GM18868 (cell line): Measurements from ENCODE around the gene ZNF775.

Experiments
- ATAC-seq: cut with Tn5 transposase; IDR thresholded peaks from one replicate; pipeline ENCODE4 v1.9.1; 2021; ENCODE audit warnings: mild to moderate bottlenecking, moderate library complexity; ENCODE audit not compliant: unreplicated experiment

The ZNF775 gene

DNA sequence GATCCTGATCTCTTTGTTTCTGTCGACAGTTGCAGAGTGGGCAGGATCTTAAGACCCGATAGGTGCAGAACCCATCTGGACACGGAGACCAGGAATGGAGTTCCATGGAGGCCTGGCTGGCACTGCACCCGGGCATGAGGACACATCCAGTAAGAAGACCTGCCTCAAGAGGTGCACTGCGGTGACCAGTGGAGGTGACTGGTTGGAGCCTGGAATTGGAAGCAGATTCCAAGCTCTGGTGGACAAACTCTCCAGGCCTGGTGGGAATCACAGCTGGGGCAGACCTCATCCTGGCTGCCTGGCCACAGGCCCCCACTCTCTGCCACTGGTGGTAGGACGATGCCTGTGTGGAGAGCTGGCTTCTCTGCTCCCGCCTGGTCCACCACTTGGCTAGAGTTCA lies 31.0 kb downstream of the ZNF775 start:
- ATAC-seq: no peak

DNA sequence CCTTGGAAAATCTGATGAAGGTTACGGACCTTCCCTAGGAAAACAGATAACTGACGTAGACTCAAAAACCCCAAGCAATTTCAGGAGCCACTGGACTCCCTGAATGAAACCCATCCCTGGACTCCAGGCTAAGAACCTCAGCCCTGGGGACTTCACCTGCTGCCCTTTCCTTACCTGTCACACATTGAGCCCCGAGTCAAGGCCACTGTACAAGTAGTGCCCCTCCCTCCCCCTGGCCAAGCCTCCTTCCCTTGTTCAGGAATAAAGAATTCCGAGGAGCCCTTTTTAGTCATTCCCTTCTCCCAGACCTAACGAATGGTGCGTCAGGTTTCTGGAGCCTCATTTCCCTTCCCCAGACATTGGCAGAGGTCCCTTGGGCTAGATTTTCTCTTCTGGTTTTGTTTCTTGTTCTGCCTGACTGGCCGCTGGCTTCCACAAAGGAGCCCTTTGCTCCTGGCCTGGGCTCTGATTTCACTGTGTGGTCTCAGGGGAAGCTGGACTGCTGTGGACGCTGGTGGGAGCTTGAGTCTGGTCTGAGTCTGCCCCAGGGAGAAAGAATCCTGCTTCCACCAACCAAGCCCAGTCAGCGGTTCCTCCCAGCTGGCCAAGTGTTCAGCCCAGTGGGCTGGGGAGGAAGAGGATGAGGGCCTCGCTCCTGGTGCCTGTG lies 31.7 kb downstream of the ZNF775 start:
- ATAC-seq: no peak

DNA sequence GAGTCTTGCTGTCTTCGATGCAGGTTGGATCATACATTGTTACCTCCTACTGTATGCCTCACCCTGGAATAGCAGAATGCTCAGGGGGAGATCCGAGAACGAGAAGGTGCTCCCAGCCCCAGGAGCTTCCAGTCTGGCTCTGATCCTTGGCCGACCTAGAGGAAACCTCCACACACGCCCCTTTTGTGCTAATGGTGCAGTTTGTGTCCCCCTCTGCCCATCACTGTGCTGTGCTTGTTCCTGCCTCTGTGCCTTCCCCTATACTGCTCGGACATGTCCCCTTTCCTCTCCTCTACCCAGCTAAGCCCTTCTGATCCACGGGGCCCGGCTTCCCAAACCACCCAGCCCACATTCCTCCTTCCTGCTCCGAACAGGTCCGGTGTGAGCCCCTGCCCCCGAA lies 32.5 kb downstream of the ZNF775 start:
- no peak for ATAC-seq

DNA sequence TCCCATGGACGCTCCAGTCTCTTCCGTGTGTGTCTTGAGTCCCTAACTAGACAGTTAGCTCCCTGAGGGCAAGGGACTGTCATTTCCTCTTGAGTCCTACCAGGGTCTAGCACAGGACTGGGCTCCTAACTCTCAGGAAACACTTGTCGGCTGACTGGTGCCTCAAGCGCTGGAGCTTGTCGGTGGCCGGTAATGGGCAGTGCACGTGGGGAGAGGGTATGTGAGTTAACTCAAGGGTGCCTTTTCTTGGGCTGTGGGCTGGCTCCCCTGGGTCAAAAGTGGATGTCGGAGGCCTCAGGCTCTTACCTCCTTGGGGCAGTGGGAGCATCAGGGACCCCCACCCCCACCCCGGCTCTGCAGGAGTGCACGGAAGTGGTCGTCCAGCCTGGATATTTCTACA lies 32.9 kb downstream of the ZNF775 start:
- no peak for ATAC-seq

DNA sequence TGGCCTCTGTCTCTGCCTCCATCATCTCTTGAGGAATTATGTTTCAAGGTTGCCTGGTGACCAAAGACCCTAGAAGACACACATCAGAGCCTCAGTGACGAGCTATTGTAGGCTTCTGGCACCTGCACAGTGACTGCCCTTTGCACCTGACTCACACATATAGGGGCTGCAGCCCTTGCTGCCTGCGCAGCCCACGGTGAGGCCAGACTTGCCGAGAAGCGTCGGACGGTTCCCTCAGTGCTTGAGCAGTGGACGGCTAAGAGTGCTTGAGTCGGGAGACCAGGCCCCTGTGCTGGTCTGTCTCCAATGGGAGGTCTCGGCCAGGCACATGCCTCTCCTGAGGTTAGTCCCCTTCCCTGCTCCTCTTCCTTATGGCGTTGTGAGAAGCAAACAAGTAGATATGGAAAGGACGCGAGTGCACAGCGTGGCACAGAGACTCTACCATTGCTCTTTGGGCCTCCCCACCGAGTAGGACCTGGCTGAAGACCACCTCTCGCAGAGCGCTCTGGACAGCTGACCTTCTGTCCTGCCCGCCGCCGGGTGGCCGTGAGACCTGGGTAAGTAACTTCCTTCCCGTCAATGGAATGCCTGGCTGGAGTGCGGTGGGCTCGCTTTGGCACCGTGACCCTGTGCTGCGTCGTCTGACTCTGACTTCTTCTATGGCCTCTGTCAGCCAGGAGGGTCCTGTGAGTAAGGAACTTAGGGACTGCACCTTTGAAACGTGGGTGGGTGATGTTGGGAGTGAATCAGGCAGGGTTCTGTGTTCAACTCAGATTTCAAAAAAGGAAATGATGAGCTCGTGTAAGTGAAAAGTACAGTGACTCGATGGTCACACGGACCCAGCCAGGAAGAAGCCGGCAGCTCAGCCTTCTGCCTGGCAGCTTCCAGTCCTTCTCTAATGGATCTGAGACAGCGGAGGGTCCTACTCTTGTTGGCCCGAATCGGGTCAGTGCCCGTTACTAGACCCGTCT lies 33.7 kb downstream of the ZNF775 start:
- ATAC-seq: no peak

DNA sequence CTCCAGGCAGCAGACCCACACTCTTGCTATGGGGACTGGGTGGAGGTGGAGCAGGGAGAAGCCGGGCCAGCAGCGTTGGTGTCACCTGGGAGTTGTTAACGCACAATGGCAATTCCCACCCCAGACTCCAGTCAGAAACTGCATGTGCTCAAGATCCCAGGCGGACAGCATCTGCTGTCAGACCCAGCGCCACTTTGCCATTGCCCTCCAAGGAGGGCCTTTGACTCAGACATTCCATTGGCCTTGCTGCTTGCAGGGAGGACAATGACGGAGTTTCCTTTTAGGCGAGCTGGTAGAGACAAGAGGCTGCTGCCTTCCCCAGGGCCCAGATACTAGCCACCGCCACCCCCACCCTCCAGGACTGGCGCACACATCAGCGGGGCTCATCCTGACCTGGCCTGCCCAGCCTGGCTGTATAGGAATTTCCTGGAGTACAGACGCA lies 34.5 kb downstream of the ZNF775 start:
- ATAC-seq: no peak

DNA sequence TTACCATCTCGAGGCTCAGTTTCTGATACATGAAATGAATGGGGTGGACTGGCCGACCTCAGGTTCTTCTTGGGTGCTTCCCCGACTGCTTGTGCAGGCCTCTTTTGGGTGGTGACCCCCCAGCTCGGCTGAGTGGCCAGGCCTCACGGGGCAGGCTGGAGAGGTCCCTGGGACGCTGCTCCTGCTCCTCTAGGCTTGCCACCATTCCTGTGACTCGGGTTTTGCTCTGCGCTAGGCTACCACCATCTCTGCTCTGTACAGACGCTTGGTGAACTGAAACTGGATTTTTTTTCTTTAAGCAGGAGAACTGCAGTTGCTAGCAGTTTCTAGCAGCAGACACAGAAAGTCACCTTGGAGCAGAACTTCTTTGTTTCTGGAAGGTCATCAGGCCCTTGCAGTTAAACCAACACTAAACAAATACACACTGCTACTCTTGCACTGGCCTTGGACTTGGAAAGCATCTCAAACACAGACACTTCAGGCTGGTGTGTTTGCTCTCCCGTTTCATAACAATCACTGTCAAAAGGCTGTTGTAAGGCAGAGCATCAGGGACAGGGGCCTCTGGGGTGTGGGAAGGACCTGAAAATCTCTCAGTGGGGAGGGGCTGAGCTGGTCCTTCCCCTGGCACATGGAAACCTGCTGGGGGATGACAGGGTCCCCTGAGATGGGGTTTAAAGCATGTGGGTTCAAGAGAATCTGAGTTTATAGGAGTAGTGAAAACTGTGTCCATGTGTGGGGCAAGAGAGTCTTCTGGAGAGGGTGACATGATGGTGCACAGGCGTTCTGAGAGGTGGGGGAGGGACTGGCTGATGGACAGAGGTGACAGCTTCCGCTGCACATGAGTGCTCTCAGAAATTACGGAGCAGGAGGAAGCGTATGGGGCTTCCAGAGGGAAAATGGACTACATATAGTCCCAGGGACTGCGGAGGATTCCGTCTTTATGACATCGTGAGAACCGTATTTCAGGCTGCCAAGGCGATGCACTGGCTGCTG lies 36.3 kb downstream of the ZNF775 start:
- ATAC-seq: no peak

DNA sequence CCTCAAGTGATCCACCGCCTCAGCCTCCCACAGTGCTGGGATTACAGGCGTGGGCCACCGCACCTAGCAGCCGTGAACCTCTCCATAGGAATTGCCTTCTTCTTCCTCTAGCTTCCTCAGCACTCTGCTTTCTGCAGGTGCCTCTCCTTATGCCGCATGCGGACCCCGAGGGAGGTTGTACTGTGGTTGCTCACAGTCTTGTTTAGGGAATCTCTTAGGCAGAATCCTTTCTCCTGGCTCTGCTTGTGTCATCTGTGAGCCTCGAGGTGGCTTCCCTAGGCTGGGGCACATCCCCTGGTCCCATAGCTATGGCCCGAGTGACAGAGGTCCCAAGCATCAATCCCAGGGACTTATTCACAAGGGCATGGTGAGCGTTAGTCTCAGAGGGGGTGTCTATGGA lies 38.1 kb downstream of the ZNF775 start:
- ATAC-seq: no peak

DNA sequence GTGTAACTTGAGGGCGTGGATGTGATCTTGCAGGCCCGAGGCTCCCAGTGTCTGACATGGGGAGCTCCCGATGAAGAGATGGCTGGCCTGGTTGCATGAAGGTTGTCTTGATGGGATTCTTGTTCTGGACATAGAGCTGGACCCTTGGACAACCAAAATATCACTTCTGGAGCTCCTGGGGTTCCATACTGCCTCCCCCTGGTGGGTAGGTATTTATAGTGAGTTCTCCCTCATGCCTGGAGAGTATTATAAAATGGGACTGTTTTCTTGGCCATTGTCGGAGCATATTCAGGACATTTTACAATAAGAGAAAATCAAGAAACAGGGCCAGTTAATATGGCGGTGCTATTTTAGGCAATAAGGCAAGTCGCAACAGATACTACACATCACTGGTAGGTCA lies 38.7 kb downstream of the ZNF775 start:
- no peak for ATAC-seq

DNA sequence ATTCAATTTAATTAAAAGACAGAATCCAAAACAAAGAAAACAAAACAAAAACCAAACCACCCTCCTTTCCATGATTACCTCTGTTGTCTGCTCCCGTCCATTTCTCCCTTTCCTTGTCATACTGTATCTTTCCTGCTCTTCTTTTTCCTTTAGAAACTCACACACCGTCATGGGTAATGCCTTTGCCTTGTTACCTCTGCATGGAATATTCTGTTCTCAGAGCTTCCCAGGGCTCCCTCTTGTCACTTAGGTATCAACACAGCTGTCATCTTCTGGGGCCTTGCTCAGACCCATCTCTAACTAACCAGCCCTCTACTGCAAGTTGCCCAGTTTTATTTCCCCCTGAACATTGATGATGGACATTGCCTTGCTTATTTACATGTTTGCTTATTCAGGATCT lies 41.1 kb downstream of the ZNF775 start:
- ATAC-seq: no peak

DNA sequence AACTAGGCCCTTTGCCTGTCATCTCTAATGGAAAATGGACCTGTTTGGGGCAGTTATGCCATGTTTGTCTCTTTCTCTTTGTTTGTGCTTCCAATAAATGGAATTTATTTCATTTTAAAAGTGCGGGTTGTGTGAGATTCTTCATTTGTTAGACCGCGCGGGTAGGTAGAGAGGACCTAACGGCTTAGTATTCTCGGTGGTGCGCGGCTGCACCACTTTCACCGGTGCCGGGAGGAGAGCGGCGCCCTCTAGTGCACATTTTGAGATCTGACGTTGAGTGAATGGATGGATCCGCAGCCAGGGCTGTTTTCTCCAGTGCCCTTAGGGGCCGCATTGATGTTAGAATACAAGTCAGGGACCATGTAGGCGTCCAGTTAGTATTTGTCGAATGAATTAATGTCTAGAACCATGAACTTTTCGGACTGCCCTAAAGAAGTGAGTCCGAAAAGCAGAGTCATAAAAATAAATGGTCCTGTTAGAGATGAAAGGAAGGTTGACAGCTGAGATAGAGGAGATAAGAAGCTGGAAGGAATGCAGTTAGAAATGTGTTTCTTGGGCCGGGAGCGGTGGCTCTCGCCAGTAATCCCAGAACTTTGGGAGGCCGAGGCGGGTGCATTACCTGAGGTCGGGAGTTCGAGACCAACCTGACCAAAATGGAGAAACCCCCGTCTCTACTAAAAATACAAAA lies 42.0 kb downstream of the ZNF775 start:
- ATAC-seq: peak; percentile 97

DNA sequence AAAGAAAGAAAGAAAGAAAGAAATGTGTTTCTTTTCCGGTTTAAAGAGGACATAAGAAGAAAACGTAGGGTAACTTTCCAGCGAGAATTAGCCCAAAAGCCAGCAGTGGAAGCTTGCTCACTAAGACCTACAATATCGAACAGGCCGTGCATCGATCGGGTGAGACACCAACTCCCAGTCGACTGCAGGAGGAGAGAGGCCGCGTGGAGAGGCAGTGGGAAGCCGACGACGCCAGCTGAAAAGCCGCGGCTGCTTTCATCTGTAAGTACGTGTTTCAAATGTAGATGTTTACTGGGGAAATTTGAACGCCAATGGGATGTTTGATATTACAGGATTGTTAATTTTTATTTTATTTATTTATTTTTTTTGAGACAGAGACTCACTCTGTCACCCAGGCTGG lies 42.7 kb downstream of the ZNF775 start:
- no peak for ATAC-seq

DNA sequence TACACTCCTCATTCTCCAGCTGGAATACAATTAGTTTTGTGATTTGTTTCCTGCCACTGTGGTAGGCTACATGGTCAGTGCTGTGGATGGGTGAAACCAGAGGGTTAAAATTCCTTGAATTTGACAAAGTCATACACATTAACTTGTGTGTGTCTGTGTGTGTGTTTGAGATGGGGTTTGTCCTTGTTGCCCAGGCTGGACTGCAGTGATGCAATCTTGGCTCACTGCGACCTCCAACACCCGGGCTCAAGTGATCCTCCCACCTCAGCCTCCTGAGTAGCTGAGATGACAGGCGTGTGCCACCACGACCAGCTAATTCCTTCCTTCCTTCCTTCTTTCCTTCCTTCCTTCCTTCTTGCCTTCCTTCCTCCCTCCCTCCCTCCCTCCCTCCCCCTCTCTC lies 46.5 kb downstream of the ZNF775 start:
- ATAC-seq: no peak

DNA sequence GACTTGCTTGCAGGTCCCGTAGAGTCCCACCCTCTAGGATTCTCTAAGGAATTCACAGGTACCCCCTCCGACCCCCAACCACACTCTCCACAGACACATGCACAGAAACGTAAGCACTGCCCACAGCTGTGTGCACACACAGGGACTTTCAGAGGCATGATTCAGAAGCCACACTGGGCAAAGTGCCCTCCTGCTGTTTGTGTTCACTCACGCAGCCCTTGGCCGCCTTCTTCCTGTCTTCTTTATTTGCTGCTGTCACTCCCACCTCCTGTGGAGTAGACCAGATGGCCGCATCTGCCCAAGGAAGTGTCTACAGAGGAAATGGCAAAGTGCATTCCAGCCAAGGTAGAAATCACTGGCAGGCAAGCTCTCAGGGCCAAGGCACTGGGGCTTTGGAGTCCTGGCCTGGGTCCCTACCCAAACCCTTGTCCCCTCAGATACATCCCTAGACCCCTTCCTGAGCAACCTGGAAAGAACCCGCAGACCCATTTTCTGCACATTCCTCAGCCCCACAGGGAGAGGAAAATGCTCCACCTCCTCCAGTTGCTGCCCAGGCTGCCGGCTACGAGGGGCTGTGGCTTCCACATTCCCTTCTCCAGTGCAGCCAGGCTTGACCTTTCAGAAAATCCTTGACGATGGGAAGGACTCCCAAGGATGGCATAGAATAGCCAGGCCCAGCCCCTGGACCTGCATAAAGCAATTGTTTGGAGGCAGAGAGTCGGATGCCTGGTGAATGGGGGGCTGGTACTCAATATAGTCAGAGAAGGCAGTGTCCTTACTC lies 49.7 kb downstream of the ZNF775 start:
- peak; percentile 68 for ATAC-seq

DNA sequence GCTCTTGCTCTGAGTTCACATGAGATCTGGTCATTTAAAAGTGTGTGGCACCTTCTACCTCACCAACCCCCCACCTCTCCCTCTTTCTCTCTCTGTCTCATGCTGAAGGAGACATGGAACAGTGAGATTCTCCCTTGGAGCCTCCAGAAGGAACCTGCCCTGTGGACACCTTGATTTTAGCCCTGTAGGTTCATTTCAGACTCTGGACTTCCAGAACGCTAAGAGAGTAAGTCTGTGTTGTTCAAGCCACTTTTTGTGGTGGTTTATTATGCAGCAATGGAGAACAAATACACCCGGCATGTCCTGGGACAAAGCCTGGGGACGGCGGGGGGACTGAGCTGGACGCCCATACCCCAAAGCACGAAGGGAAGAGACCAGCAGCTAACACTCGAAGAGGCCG lies 50.6 kb downstream of the ZNF775 start:
- no peak for ATAC-seq

DNA sequence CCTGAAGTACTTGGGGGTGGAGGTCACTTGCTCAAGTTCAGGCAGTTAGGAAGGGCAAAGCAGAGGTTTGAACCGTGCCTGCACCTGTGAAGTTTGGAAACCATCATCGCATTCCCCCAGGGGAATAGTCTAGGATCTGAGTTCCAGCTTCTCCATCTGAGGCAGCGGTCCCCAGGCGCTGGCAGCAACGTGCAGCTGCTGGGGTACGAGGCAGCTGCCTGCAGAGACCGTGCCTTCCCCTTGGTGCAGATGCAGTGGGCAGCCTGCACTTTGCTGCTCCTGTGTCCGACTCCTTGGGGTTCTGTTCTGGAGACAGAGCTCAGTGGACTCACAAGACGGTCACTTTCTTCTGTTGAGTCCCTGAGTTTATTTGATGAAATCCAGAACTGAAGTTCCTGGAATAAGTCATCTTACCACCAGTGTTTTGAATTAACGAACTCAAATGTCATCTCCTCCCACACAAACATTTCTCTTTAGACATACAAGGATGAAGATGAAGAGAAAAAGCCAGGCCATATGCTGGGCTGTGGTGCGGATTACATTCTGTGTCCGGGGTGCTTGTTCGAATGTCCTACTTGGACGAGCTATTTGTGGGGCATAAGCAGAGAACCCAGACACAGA lies 51.4 kb downstream of the ZNF775 start:
- ATAC-seq: no peak

DNA sequence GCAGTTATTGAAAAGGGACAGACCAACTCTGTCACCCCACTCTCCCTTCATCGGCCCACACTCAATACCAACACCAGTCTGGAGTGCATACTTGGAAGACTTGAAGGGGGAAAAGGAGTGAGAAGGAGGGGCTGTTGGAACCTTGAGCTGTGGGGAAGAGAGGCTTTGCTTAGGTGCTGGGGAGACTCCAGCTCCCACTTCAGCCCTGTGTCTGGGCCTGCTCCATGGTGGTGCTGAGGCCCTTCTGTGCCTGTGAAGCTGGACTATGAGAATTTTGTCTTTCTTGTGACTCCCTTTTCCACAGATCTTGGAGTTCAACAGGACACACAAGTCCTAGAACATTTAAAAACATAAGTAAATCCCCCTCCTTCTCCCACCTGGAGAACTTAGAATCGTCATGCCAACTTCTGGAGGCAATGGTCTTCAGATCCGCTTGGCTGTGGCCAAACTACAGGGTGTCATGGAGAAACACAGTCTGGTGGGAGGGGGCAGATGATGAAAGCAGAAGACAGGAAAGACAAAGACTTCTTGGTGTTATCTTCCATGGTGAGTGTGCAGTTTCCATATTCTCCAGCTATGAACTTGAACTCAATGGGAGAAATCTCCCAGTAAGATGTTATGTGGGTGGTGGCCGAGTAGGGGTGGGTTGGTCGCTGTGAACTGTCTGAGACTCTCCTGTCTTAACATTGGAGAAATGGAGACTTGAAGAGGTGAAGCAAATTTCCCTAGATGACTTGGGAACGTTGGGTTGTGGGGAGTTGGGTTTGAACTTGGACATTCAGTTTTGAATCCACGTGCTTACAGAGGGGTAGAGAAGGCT lies 52.9 kb downstream of the ZNF775 start:
- no peak for ATAC-seq
